ENCODE results near the gene WDR72. TPM values are rescaled to one million over a fixed set of nuclear protein-coding genes. Genes with fewer than 3 reads are reported as not detected.

Gene WDR72
- total RNA-seq, 2 experiments from 2014 or later = not detected

GRCh38 chr15:53807501-53807900, 48.0 kb upstream of the WDR72 start:
- Histone ChIP-seq H3K4me1 (ENCODE audit: insufficient read depth, low read length, poor library complexity, severe bottlenecking) (no peaks in the 10 kb centered on the region), H2AFZ (ENCODE audit: low read length) (no peak overlapping the region), H3K36me3 (ENCODE audit: insufficient read depth, low read length) (no peaks in the 10 kb centered on the region), H3K79me2 (ENCODE audit: insufficient read depth, low read depth, low read length) (no peaks in the 10 kb centered on the region), H3K4me2 (ENCODE audit: low read length) (no peak overlapping the region), H3K9me2 (ENCODE audit: insufficient read depth, low read length) (no peaks in the 10 kb centered on the region), H3K9me3 (ENCODE audit: low read length) (no peaks in the 10 kb centered on the region), H4K20me1 (ENCODE audit: insufficient read depth, low read length) (no peaks in the 10 kb centered on the region), H3K4me3 (ENCODE audit: low read depth, low read length, poor library complexity, severe bottlenecking) (no peak overlapping the region), H3K27ac (ENCODE audit: low read depth, low read length, poor library complexity, severe bottlenecking) (no peak overlapping the region)
- intact Hi-C loops (cut with micrococcal nuclease; ENCODE audit: unreplicated experiment) = no loop called here
- ChIA-PET POLR2A (interaction anchor here (0.6 kb wide), 1 partner anchor 409 kb away, joined by 4 read pairs; no protein-coding TSS in a partner anchor), CTCF (ENCODE audit: unreplicated experiment) (no interaction called here)
- no peak for DNase-seq (ENCODE audit: low spot score)
- BruUV-seq (replicated peaks) = no TSS peak
- TF ChIP-seq, protein P1, sequence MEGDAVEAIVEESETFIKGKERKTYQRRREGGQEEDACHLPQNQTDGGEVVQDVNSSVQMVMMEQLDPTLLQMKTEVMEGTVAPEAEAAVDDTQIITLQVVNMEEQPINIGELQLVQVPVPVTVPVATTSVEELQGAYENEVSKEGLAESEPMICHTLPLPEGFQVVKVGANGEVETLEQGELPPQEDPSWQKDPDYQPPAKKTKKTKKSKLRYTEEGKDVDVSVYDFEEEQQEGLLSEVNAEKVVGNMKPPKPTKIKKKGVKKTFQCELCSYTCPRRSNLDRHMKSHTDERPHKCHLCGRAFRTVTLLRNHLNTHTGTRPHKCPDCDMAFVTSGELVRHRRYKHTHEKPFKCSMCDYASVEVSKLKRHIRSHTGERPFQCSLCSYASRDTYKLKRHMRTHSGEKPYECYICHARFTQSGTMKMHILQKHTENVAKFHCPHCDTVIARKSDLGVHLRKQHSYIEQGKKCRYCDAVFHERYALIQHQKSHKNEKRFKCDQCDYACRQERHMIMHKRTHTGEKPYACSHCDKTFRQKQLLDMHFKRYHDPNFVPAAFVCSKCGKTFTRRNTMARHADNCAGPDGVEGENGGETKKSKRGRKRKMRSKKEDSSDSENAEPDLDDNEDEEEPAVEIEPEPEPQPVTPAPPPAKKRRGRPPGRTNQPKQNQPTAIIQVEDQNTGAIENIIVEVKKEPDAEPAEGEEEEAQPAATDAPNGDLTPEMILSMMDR (conservative IDR thresholded peaks at IDR 0.05; ENCODE audit: low read length) = no peak
- TF ChIP-seq EZH2phosphoT487 (IDR thresholded peaks at IDR 0.05; ENCODE audit: borderline replicate concordance, low read depth, low read length) = no peak

DNA sequence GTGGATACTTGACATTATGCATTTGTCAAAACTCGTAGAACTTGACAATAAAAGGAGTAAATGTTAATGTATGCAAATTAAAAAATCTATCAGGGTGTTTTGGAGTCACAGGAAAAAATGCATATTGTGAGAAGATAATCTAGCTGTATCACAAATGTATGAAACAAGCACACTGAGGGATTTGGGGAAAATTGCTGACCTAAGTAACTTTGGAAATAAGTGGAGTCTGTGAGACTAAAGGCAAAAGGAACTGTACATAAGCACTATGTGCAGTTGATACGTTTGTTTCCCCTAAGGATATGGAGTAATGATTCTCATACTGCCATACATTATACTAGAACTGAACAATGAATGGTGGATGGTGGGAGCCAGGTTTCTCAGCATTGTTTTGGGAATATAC, 43.2 kb upstream of the WDR72 start:
- CTCF ChIA-PET (ENCODE audit: unreplicated experiment) = no interaction called here
- BruUV-seq (replicated peaks) = no TSS peak
- intact Hi-C loops (cut with micrococcal nuclease; ENCODE audit: unreplicated experiment) = no loop called here
- Histone ChIP-seq H3K4me2 (ENCODE audit: low read length) (no peak overlapping the region), H3K9me3 (ENCODE audit: low read length) (no peaks in the 10 kb centered on the region), H3K4me3 (ENCODE audit: low read depth, low read length, poor library complexity, severe bottlenecking) (no peak overlapping the region), H3K36me3 (ENCODE audit: insufficient read depth, low read length) (no peaks in the 10 kb centered on the region), H3K9me2 (ENCODE audit: insufficient read depth, low read length) (no peaks in the 10 kb centered on the region), H4K20me1 (ENCODE audit: insufficient read depth, low read length) (no peaks in the 10 kb centered on the region), H3K79me2 (ENCODE audit: insufficient read depth, low read depth, low read length) (no peaks in the 10 kb centered on the region), H2AFZ (ENCODE audit: low read length) (no peak overlapping the region), H3K4me1 (ENCODE audit: insufficient read depth, low read length, poor library complexity, severe bottlenecking) (no peaks in the 10 kb centered on the region), H3K27ac (ENCODE audit: low read depth, low read length, poor library complexity, severe bottlenecking) (no peak overlapping the region)
- DNase-seq (ENCODE audit: low spot score) = no peak
- TF ChIP-seq EZH2phosphoT487 (IDR thresholded peaks at IDR 0.05; ENCODE audit: borderline replicate concordance, low read depth, low read length) = no peak
- TF ChIP-seq, protein P1 (conservative IDR thresholded peaks at IDR 0.05; ENCODE audit: low read length) = no peak
- POLR2A ChIA-PET = no interaction called here

DNA sequence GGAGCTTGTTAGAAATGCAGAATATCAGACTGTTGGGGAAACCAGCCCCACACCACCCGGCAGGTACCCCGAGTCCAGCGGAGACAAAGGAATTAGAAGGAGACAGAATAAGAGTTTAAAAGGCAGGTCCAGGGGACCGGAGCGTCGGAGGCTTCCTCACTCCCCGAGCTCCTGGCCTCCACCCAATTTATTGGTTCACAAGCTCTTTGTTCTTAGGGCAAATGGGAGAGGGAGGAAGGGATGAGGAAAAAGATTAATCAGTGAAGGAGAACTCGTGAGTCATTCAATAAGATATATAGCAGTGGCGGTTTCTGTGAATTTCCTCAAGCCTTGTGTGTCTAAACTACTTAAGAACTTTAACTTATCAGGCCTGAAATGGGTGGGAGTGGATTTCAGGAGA, 32.1 kb upstream of the WDR72 start:
- Histone ChIP-seq H3K79me2 (ENCODE audit: insufficient read depth, low read depth, low read length) (no peaks in the 10 kb centered on the region), H3K9me2 (ENCODE audit: insufficient read depth, low read length) (no peaks in the 10 kb centered on the region), H3K36me3 (ENCODE audit: insufficient read depth, low read length) (no peaks in the 10 kb centered on the region), H3K27ac (ENCODE audit: low read depth, low read length, poor library complexity, severe bottlenecking) (no peak overlapping the region), H3K4me3 (ENCODE audit: low read depth, low read length, poor library complexity, severe bottlenecking) (no peak overlapping the region), H2AFZ (ENCODE audit: low read length) (no peak overlapping the region), H3K9me3 (ENCODE audit: low read length) (no peaks in the 10 kb centered on the region), H3K4me1 (ENCODE audit: insufficient read depth, low read length, poor library complexity, severe bottlenecking) (no peaks in the 10 kb centered on the region), H3K4me2 (ENCODE audit: low read length) (no peak overlapping the region), H4K20me1 (ENCODE audit: insufficient read depth, low read length) (no peaks in the 10 kb centered on the region)
- ChIA-PET POLR2A (no interaction called here), CTCF (ENCODE audit: unreplicated experiment) (no interaction called here)
- BruUV-seq (replicated peaks) = no TSS peak
- DNase-seq (ENCODE audit: low spot score) = no peak
- intact Hi-C loops (cut with micrococcal nuclease; ENCODE audit: unreplicated experiment) = no loop called here
- no peak for TF ChIP-seq EZH2phosphoT487 (IDR thresholded peaks at IDR 0.05; ENCODE audit: borderline replicate concordance, low read depth, low read length)
